ENCODE data around the gene ST8SIA2.

The ST8SIA2 gene

GRCh38 chr15:92449476-92449875, 55.8 kb downstream of the ST8SIA2 start:
- DNase-seq (ENCODE audit: low read depth), result no peak
- no peak overlapping the region for H3K4me3 ChIP-seq (ENCODE audit: low read depth, low read length)
- no peak for TF ChIP-seq CTCF (IDR thresholded peaks at IDR 0.05; ENCODE audit: low read depth, low read length, missing control alignments)

- no peak for TF ChIP-seq CTCF (IDR thresholded peaks at IDR 0.05; ENCODE audit: low read depth, low read length, missing control alignments)
- no peak overlapping the region for H3K4me3 ChIP-seq (ENCODE audit: low read depth, low read length)
- no peak for DNase-seq (ENCODE audit: low read depth)
Observed at GRCh38 chr15:92451225-92451825, 57.6 kb downstream of the ST8SIA2 start.

GRCh38 chr15:92452143-92452542, 58.5 kb downstream of the ST8SIA2 start:
- no peak overlapping the region for H3K4me3 ChIP-seq (ENCODE audit: low read depth, low read length)
- no peak for DNase-seq (ENCODE audit: low read depth)
- no peak for TF ChIP-seq CTCF (IDR thresholded peaks at IDR 0.05; ENCODE audit: low read depth, low read length, missing control alignments)

GRCh38 chr15:92453607-92454006, 59.9 kb downstream of the ST8SIA2 start:
- H3K4me3 ChIP-seq (ENCODE audit: low read depth, low read length), result no peak overlapping the region
- no peak for TF ChIP-seq CTCF (IDR thresholded peaks at IDR 0.05; ENCODE audit: low read depth, low read length, missing control alignments)
- DNase-seq (ENCODE audit: low read depth), result no peak

GRCh38 chr15:92454555-92455105, 60.9 kb downstream of the ST8SIA2 start:
- DNase-seq (ENCODE audit: low read depth), result no peak
- H3K4me3 ChIP-seq (ENCODE audit: low read depth, low read length), result no peak overlapping the region
- TF ChIP-seq CTCF (IDR thresholded peaks at IDR 0.05; ENCODE audit: low read depth, low read length, missing control alignments), result no peak

- H3K4me3 ChIP-seq (ENCODE audit: low read depth, low read length), result no peak overlapping the region
- TF ChIP-seq CTCF (IDR thresholded peaks at IDR 0.05; ENCODE audit: low read depth, low read length, missing control alignments), result no peak
- DNase-seq (ENCODE audit: low read depth), result no peak
Observed at GRCh38 chr15:92455271-92455670, 61.6 kb downstream of the ST8SIA2 start.

- DNase-seq (ENCODE audit: low read depth), result no peak
- no peak overlapping the region for H3K4me3 ChIP-seq (ENCODE audit: low read depth, low read length)
- TF ChIP-seq CTCF (IDR thresholded peaks at IDR 0.05; ENCODE audit: low read depth, low read length, missing control alignments), result no peak
Observed at GRCh38 chr15:92457471-92458041, 63.9 kb downstream of the ST8SIA2 start.
